ENCODE results near the gene SLCO3A1.

GRCh38 chr15:91915576-91915975 is 62.1 kb downstream of the SLCO3A1 start:
- TF ChIP-seq POLR2A (IDR thresholded peaks at IDR 0.05; ENCODE audit: low read length) = no peak
- no peak for TF ChIP-seq GATA1 (IDR thresholded peaks at IDR 0.05; ENCODE audit: low read depth, low read length)

Data from erythroblast (primary cell).